Endothelial cell (in vitro differentiated cells): ENCODE data around the gene ZNF593OS. TPM values are rescaled to one million over a fixed set of nuclear protein-coding genes. Genes with fewer than 3 reads are reported as not detected.

Experiments used
- DNase-seq: peaks from one replicate; pipeline ENCODE4 v3.0.0; 2021; ENCODE audit warnings: low spot score
- H3K27ac Mint-ChIP-seq: one replicate; pipeline ENCODE4 v1.8.0; 2021; ENCODE audit warnings: mixed read lengths, inconsistent platforms; ENCODE audit not compliant: unreplicated experiment
- H3K27me3 Mint-ChIP-seq: one replicate; pipeline ENCODE4 v1.8.0; 2021; ENCODE audit warnings: mild to moderate bottlenecking, moderate library complexity, mixed read lengths, inconsistent platforms; ENCODE audit not compliant: unreplicated experiment
- H3K36me3 Mint-ChIP-seq: one replicate; pipeline ENCODE4 v1.8.0; 2021; ENCODE audit warnings: mild to moderate bottlenecking, low read depth, mixed read lengths, inconsistent platforms; ENCODE audit not compliant: unreplicated experiment
- H3K4me1 Mint-ChIP-seq: one replicate; pipeline ENCODE4 v1.8.0; 2021; ENCODE audit warnings: mild to moderate bottlenecking, mixed read lengths, inconsistent platforms; ENCODE audit not compliant: unreplicated experiment
- H3K4me3 Mint-ChIP-seq: one replicate; pipeline ENCODE4 v1.8.0; 2021; ENCODE audit warnings: mild to moderate bottlenecking, mixed read lengths, inconsistent platforms; ENCODE audit not compliant: unreplicated experiment
- H3K9me3 Mint-ChIP-seq: one replicate; pipeline ENCODE4 v1.8.0; 2021; ENCODE audit warnings: mixed read lengths, inconsistent platforms; ENCODE audit not compliant: unreplicated experiment
- CTCF ChIP-seq: fragments of 200-600 bp; sonication (generic); IDR thresholded peaks from one replicate; pipeline ENCODE4 v1.5.0; 2021; ENCODE audit warnings: antibody characterized with exemption; ENCODE audit not compliant: unreplicated experiment
- long read RNA-seq: library from polyadenylated mRNA; unstranded; transcript quantifications from one replicate; pipeline ENCODE4 v2.0.0, GENCODE V29; 2020; ENCODE audit not compliant: unreplicated experiment
- total RNA-seq: library from RNA; stranded (reverse); fragmentation: NEBNext Ultra II Directional; extraction: Animal tissue kit (Norgen Biotek cat#: 25700); gene quantifications from one replicate; pipeline ENCODE4 v1.2.1, GENCODE V29; 2021; ENCODE audit not compliant: unreplicated experiment

Gene ZNF593OS
- not detected for total RNA-seq
- long read RNA-seq = 0 reads

- TF ChIP-seq CTCF = no peak
- Mint-ChIP-seq H3K27ac (no peak within 1 kb of the TSS), H3K4me1 (peaks cover 5% of the 10 kb centered on the region), H3K27me3 (peaks cover 11% of the 10 kb centered on the region), H3K36me3 (no peaks in the 10 kb centered on the region), H3K9me3 (no peaks in the 10 kb centered on the region), H3K4me3 (peak within 1 kb of the TSS; percentile 89)
- no peak for DNase-seq
These were observed at the start of gene ZNF593OS for GRCh38 chr1:26171084-26172072. ZNF593OS (minus strand) TSS chr1:26171832; CDS start chr1:26171661, 171 bp downstream.

GRCh38 chr1:26221094-26221493 lies 49.5 kb upstream of the ZNF593OS start:
- no peak for TF ChIP-seq CTCF
- H3K4me1 Mint-ChIP-seq = peaks cover 7% of the 10 kb centered on the region
- no peak overlapping the region for H3K27ac Mint-ChIP-seq
- H3K9me3 Mint-ChIP-seq = no peaks in the 10 kb centered on the region
- peaks cover 4% of the 10 kb centered on the region for H3K27me3 Mint-ChIP-seq
- H3K4me3 Mint-ChIP-seq = no peak overlapping the region
- no peak for DNase-seq
- no peaks in the 10 kb centered on the region for H3K36me3 Mint-ChIP-seq

- H3K27ac Mint-ChIP-seq = no peak overlapping the region
- H3K9me3 Mint-ChIP-seq = no peaks in the 10 kb centered on the region
- H3K4me3 Mint-ChIP-seq = peak overlapping the region; percentile 47
- H3K36me3 Mint-ChIP-seq = no peaks in the 10 kb centered on the region
- TF ChIP-seq CTCF = no peak
- no peaks in the 10 kb centered on the region for H3K27me3 Mint-ChIP-seq
- DNase-seq = no peak
- peaks cover 2% of the 10 kb centered on the region for H3K4me1 Mint-ChIP-seq
These were observed 48.7 kb upstream of the ZNF593OS start for GRCh38 chr1:26220199-26220912.

GRCh38 chr1:26218906-26219494 lies 47.4 kb upstream of the ZNF593OS start:
- Mint-ChIP-seq H3K27ac (no peak overlapping the region), H3K4me3 (no peak overlapping the region)

More at GRCh38 chr1:26218906-26219494, 47.4 kb upstream of the ZNF593OS start:
- Mint-ChIP-seq H3K4me1 (peaks cover 2% of the 10 kb centered on the region), H3K9me3 (no peaks in the 10 kb centered on the region), H3K27me3 (no peaks in the 10 kb centered on the region), H3K36me3 (no peaks in the 10 kb centered on the region)
- no peak for TF ChIP-seq CTCF
- DNase-seq = no peak
